ENCODE measurements around the gene PKP2.

Gene PKP2

GRCh38 chr12:32906399-32907165, 10.0 kb upstream of the PKP2 start:
- TF ChIP-seq NFIC (IDR thresholded peaks at IDR 0.05) (peak; percentile 46), EP300 (IDR thresholded peaks at IDR 0.05; ENCODE audit: borderline replicate concordance) (no peak)

DNA sequence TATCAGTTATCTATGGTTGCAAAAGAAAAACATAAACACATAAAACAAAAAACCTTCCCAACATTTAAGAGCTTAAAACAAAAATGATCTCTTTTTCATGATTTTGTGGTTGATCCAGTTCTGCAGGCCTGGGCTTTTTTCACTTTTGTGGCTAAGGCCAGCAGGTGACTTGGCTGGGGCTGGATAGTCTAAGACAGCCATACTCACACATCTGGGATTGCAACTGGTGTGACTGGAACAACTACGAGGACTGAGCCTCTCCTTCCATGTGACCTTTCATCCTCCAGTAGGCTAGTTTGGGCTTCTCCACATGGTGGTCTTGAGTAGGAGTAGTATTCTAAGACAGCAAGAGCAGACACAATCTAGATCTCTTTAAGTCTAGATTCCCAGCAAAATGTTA, 7.2 kb upstream of the PKP2 start:
- TF ChIP-seq TCF12 (IDR thresholded peaks at IDR 0.05; ENCODE audit: low read depth) (no peak), CEBPB (IDR thresholded peaks at IDR 0.05) (no peak), TAF1 (IDR thresholded peaks at IDR 0.05; ENCODE audit: low read depth) (no peak), NFIC (IDR thresholded peaks at IDR 0.05) (no peak), TEAD4 (IDR thresholded peaks at IDR 0.05) (no peak), CREB1 (IDR thresholded peaks at IDR 0.05; ENCODE audit: low read depth) (no peak), MAX (IDR thresholded peaks at IDR 0.05) (no peak), ZBTB7A (IDR thresholded peaks at IDR 0.05; ENCODE audit: low read depth) (no peak), RAD21 (IDR thresholded peaks at IDR 0.05; ENCODE audit: low read depth) (no peak)

- TF ChIP-seq, protein P1, sequence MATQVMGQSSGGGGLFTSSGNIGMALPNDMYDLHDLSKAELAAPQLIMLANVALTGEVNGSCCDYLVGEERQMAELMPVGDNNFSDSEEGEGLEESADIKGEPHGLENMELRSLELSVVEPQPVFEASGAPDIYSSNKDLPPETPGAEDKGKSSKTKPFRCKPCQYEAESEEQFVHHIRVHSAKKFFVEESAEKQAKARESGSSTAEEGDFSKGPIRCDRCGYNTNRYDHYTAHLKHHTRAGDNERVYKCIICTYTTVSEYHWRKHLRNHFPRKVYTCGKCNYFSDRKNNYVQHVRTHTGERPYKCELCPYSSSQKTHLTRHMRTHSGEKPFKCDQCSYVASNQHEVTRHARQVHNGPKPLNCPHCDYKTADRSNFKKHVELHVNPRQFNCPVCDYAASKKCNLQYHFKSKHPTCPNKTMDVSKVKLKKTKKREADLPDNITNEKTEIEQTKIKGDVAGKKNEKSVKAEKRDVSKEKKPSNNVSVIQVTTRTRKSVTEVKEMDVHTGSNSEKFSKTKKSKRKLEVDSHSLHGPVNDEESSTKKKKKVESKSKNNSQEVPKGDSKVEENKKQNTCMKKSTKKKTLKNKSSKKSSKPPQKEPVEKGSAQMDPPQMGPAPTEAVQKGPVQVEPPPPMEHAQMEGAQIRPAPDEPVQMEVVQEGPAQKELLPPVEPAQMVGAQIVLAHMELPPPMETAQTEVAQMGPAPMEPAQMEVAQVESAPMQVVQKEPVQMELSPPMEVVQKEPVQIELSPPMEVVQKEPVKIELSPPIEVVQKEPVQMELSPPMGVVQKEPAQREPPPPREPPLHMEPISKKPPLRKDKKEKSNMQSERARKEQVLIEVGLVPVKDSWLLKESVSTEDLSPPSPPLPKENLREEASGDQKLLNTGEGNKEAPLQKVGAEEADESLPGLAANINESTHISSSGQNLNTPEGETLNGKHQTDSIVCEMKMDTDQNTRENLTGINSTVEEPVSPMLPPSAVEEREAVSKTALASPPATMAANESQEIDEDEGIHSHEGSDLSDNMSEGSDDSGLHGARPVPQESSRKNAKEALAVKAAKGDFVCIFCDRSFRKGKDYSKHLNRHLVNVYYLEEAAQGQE (IDR thresholded peaks at IDR 0.05; ENCODE audit: low read depth), result no peak
- TF ChIP-seq, protein P2, sequence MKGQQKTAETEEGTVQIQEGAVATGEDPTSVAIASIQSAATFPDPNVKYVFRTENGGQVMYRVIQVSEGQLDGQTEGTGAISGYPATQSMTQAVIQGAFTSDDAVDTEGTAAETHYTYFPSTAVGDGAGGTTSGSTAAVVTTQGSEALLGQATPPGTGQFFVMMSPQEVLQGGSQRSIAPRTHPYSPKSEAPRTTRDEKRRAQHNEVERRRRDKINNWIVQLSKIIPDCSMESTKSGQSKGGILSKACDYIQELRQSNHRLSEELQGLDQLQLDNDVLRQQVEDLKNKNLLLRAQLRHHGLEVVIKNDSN (IDR thresholded peaks at IDR 0.05), result no peak
- TF ChIP-seq EGR1 (IDR thresholded peaks at IDR 0.05) (no peak), YY1 (IDR thresholded peaks at IDR 0.05; ENCODE audit: low read depth) (no peak), FOXM1 (IDR thresholded peaks at IDR 0.05; ENCODE audit: borderline replicate concordance, low read depth) (no peak), CEBPB (IDR thresholded peaks at IDR 0.05) (no peak)
Measured at GRCh38 chr12:32903318-32903717, 6.7 kb upstream of the PKP2 start.

DNA sequence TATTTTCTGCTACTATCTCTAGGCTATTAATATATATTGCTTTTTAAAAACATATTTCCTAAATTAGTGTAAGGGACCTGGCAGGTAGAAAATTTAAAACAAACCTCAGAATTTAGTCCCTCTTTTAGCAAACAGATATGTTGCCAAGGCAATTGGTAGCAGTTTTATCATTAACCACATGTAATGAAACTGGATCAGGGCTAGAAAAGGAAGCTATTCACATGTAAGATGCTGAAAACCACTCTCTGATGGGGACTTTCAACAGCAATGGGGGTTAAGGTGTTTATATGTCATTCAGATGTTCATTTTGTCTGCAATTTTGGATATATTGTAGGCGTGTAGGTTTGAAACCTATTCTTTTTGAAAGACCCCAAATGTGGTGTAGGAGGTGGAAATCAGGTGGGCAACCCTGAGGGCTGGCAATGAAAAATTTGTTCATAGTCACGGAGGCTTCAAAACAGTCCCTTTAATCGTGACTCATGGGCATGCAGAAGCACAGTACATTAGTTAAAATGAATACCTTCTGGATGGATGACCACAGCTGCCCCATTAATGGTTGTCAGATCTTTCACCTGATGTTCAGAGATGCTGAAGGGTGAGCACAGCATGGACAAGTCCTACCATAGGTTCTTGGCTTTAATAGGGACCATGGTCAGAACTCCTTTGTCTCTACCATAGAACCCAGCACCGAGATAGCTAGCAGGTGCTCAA, 5.9 kb upstream of the PKP2 start:
- TF ChIP-seq MAX (IDR thresholded peaks at IDR 0.05), result no peak
- TF ChIP-seq, protein P1 (IDR thresholded peaks at IDR 0.05; ENCODE audit: low read depth), result no peak
- no peak for TF ChIP-seq EGR1 (IDR thresholded peaks at IDR 0.05)
- TF ChIP-seq RAD21 (IDR thresholded peaks at IDR 0.05; ENCODE audit: low read depth), result no peak
- no peak for TF ChIP-seq EP300 (IDR thresholded peaks at IDR 0.05; ENCODE audit: borderline replicate concordance)

DNA sequence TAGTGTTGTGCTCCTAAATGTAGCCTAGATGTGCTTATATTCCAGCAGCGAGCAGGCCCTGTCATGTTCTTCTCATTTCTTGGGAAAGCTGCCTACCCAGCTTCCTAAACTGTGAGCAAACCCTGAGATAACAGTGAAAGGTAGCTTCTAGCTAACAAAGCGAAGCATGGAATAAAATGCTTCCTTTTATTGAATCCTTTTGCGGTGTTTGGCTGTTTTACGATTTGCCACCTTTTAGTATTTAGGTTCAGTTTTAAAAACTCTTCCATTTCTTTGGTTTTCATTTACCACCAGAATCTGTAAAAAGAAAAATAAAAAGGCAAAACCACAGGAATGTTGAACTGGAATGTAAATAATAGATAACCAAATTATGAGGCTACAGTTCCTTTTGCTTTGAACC, 5.0 kb upstream of the PKP2 start:
- TF ChIP-seq EGR1 (IDR thresholded peaks at IDR 0.05), result no peak
- TF ChIP-seq ZBTB7A (IDR thresholded peaks at IDR 0.05; ENCODE audit: low read depth), result no peak
- TF ChIP-seq, protein P1 (IDR thresholded peaks at IDR 0.05; ENCODE audit: low read depth), result no peak
- no peak for TF ChIP-seq RAD21 (IDR thresholded peaks at IDR 0.05; ENCODE audit: low read depth)
- TF ChIP-seq, protein P2 (IDR thresholded peaks at IDR 0.05), result no peak
- no peak for TF ChIP-seq TAF1 (IDR thresholded peaks at IDR 0.05; ENCODE audit: low read depth)
- TF ChIP-seq YY1 (IDR thresholded peaks at IDR 0.05; ENCODE audit: low read depth), result no peak
- TF ChIP-seq CREB1 (IDR thresholded peaks at IDR 0.05; ENCODE audit: low read depth), result no peak
- no peak for TF ChIP-seq FOXM1 (IDR thresholded peaks at IDR 0.05; ENCODE audit: borderline replicate concordance, low read depth)
- TF ChIP-seq TCF12 (IDR thresholded peaks at IDR 0.05; ENCODE audit: low read depth), result no peak
- no peak for TF ChIP-seq TEAD4 (IDR thresholded peaks at IDR 0.05)
- TF ChIP-seq CEBPB (IDR thresholded peaks at IDR 0.05), result no peak
- no peak for TF ChIP-seq MAX (IDR thresholded peaks at IDR 0.05)
- no peak for TF ChIP-seq NFIC (IDR thresholded peaks at IDR 0.05)
- TF ChIP-seq EP300 (IDR thresholded peaks at IDR 0.05; ENCODE audit: borderline replicate concordance), result no peak

Data from Ishikawa (cell line).